GM19452 (cell line): ENCODE results near the gene NUAK2.

ENCODE experiments used
- ATAC-seq: cut with Tn5 transposase; IDR thresholded peaks from one replicate; pipeline ENCODE4 v1.9.1; 2021; ENCODE audit not compliant: unreplicated experiment

NUAK2 gene

DNA sequence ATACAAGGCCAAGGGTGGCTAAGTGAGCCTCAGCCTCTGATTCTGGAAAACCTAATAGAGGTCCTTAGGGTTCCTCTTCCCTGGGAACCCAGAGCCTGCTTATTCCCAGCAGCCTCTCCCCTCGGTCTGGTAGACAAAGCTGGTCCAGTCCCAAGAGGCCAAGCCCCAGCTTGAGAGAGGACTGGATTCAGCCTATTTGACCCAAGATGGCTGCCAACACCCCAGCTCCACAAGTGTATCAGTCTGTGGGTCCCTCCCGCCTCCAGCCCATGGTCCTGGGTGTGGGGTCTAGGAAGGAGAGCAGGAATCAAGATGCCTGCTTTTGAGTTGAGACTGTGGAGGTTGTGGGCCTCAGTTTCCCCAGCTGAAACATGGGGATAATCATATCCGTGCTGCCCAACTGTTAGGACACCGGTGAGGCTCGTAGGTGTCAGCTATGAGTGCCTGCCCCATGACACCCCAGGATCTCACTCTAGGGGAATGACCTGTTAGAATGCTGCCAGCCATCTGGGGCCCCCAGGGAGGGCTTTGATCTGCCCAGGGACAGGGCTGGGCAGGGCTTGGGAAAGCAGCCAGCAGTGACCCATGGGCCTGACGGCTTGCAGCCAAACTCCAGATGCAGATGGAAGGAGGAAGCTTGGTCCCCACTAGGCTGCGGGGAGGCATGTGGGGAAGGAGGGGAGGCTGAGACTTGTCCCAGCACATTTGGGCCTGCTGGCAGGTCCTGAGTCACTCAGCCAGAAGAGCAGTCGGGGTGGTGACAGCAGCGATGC, 45.4 kb downstream of the NUAK2 start:
- no peak for ATAC-seq

- ATAC-seq: no peak
These were observed 46.4 kb downstream of the NUAK2 start for GRCh38 chr1:205275133-205275532.

DNA sequence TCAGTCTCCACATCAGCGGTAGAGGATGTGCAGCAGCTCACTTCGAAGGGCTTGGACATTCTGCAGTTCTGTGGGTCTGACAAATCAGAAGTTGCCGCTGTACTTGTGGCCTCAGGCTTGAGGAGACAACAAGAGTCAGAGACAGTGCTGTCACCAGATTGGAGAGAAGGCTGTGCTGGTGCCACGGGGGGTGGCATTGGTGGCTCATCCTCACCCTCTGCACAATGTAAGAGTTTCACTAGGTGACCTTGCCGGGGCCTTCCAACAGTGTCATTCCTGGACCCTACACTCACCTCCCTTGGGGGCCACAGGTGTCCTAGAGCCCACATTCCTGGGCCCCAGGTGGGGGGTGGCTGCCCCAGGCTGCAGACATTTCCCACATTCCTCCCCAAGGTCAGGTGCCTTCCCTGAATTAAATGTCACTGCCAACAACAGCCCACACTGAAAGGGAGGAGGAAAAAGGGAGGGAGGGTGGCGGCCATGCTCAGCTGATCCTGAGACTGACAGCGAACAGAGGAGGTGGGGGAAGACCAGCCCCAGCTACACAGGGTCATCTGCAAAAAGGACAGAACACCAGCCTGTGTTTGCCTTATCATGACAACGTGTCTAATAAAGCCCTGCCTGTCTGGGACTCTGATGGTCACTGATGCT, 47.4 kb downstream of the NUAK2 start:
- no peak for ATAC-seq

GRCh38 chr1:205273551-205273982, 48.0 kb downstream of the NUAK2 start:
- no peak for ATAC-seq

- no peak for ATAC-seq
These were observed 49.0 kb downstream of the NUAK2 start for GRCh38 chr1:205272536-205272935.

DNA sequence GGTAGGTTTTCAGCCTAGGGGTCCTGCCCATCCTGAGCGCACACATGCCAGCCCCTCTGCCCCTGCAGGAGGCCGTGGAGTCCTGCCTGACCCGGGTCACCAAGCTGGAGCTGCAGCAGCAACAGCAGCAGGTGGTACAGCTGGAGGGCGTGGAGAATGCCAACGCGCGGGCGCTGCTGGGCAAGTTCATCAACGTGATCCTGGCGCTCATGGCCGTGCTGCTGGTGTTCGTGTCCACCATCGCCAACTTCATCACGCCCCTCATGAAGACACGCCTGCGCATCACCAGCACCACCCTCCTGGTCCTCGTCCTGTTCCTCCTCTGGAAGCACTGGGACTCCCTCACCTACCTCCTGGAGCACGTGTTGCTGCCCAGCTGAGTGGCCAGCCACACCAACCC, 49.8 kb downstream of the NUAK2 start:
- ATAC-seq: no peak

DNA sequence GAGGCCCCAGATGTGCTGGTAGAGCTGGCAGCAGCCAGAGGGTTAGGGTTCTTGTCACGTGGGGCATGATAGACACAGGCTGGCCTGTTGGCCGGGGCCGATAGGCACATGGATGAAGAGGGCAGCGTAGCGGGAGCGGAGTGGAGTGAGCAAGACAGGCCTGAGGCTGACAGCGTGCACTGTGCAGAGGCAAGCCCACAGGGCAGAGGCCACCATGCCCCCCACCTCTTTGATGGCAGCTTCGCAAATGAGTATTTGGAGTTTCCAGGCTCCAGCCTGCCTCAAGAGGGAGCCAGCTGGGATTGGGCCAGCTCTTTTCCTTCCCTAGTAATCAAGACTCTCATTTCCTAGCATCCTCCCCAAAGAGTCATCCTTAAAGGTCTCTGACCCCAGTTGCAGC, 50.3 kb downstream of the NUAK2 start:
- ATAC-seq: no peak

DNA sequence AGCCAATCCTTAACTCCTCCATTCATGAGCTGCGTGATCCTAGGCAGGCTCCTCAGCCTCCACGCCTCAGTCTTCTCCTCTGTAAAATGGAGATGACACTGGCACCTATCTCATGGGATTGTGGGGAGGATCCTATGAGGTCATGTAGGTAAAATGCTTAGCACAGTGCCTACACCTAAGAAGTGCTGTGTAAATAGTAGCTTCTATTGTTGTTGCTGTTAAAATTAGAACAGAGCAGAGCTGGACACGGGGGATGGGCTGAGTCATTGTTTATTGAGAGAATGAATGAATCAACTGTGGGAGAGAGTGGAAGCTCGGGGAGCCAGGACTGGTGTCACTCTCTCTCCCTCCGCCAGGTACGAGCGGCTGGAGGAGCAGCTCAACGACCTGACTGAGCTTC, 50.8 kb downstream of the NUAK2 start:
- ATAC-seq: no peak

DNA sequence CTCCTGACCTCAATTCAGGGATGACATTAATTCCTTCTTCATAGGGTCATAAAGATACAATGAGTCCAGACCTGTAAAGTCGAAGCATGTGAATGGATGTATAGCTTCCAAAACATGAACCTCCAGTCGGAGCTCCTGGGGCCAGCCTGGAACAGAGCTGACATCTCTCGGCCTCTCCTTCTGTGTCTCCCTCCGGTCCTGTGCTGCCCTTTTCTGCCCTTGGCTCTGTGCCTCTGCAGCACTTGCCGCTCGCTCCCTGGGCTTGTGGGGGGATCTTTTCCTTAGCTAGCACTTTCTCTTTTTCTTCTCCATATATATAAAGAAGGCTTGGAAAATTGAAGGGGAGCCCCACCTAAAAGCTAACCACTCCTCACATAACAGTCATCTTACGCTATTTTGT, 51.3 kb downstream of the NUAK2 start:
- ATAC-seq: no peak

GRCh38 chr1:205269711-205270110, 51.8 kb downstream of the NUAK2 start:
- no peak for ATAC-seq

DNA sequence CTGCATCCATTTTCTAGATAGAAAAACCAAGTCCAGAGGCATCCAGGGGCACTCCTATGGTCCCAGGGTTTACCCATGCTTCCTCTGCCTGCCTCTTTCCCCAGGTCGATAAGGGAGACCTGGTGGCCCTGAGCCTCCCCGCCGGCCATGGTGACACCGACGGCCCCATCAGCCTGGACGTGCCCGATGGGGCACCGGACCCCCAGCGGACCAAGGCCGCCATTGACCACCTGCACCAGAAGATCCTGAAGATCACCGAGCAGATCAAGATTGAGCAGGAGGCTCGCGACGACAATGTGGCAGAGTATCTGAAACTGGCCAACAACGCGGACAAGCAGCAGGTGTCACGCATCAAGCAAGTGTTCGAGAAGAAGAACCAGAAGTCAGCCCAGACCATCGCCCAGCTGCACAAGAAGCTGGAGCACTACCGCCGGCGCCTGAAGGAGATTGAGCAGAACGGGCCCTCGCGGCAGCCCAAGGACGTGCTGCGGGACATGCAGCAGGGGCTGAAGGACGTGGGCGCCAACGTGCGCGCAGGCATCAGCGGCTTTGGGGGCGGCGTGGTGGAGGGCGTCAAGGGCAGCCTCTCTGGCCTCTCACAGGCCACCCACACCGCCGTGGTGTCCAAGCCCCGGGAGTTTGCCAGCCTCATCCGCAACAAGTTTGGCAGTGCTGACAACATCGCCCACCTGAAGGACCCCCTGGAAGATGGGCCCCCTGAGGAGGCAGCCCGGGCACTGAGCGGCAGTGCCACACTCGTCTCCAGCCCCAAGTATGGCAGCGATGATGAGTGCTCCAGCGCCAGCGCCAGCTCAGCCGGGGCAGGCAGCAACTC, 52.5 kb downstream of the NUAK2 start:
- no peak for ATAC-seq

- ATAC-seq: no peak
These were observed 54.1 kb downstream of the NUAK2 start for GRCh38 chr1:205267306-205267902.

- ATAC-seq: no peak
These were observed 54.8 kb downstream of the NUAK2 start for GRCh38 chr1:205266611-205267305.

DNA sequence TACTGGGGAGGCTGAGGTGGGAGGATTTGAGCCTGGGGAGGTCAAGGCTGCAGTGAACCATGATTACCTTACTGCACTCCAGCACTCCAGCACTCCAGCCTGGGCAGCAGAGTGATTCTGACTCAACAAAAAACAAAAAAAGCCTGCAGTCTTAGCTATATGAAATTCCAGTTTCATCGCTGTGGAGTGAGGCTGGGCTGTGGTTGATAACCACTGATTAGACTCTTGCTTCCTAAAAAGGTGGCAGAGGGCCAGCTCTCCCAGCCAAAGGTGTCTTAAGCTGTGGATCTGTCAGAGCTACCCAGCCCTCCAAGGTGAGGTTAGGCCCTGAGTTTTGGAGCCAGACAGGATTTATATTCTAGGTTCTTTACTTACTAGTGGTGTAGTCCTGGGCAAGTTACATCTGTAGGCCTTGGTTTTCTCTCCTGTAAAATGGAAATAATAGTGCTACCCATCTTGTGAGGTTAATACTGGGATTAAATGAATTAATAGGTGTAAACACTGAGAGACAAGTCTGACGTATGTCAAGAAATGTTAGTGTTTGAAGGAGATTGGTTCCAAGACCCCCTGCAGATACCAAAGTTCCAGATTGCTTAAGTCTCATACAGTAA, 57.9 kb downstream of the NUAK2 start:
- ATAC-seq: no peak

GRCh38 chr1:205262731-205263171, 58.8 kb downstream of the NUAK2 start:
- no peak for ATAC-seq

DNA sequence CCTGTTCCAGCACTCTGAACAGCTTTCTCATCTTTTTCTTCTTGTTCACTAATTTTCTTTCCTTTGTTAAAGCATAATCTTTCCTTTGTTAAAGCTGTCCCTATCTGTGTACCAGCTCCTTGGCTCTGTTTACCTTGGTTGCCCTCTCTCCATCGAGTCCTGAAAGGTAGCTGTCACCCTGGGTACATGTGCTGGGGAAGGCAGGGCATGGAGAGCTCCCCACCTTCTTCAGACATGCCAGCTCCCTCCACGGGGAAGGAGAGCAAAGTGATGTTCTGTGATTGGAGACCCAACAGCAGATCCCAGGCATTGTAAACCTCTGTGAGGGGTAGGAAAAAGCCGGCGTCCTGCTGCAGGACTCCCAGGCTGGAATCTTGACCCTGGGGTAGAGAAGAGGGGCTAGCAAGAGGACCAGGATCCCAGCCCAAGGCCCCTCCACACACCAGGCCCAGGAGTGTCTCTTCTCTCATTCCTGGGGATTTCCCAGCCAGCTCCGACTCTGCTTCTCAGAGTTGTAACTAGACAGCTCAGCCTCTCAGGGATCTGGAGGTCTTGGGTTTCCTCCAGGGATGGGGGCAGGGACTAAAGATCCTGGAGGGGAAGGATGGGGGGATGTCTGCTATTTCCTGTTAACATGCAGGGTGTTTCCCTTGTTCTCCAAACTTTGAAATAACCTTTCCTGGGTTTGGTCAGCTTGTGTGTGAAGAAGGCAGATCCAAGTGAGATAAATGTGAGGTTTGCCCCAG, 59.4 kb downstream of the NUAK2 start:
- no peak for ATAC-seq

DNA sequence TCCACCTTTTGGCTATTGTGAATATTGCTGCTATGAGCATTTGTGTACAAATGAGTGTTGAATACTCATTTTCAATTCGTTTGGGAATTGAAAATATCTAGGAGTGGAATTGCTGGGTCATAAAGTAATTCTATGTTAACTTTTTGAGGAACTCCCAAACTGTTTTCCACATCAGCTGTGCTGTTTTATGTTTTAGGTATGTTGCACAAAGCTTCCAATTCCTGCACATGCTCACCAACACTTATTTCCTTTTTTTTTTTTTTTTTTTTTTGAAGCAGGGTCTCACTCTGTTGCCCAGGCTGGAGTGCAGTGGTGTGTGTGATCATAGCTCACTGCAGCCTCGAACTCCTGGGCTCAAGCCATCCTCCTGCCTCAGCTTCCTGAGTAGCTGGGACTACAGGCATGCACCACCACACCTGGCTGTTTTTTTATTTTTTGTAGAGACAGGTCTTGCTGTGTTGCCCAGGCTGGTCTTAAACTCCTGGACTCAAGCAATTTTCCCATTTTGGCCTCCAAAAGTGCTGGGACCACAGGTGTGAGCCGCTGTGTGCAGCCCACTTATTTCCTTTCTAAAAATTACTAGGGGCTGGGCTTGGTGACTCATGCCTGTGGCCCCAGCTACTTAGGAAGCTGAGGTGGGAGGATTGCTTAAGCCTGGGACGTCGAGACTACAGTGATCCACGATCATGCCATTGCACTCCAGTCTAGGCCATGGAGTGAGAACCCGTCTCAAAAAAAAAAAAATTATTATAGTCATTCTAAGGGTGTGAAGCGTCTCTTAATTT, 60.4 kb downstream of the NUAK2 start:
- no peak for ATAC-seq

DNA sequence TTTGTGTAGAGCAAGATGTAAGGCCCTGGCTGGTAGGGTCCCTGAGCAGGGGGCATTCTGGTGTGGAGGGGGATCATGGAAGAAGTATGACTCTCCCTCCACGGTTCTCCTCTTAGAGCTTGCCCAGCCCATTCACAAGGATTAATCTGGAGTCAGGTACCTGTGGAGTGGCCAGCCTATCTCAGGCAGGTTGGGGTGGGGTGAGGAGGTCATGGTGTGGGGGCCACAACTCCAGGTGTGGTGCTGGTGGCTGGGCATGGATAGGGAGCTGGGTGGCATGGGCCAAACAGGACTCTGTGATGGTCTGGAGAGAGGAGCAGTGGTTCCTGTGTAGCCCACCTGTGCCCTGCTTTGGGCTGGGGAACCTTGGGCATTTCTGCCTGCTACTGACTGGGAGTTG, 61.5 kb downstream of the NUAK2 start:
- ATAC-seq: no peak

DNA sequence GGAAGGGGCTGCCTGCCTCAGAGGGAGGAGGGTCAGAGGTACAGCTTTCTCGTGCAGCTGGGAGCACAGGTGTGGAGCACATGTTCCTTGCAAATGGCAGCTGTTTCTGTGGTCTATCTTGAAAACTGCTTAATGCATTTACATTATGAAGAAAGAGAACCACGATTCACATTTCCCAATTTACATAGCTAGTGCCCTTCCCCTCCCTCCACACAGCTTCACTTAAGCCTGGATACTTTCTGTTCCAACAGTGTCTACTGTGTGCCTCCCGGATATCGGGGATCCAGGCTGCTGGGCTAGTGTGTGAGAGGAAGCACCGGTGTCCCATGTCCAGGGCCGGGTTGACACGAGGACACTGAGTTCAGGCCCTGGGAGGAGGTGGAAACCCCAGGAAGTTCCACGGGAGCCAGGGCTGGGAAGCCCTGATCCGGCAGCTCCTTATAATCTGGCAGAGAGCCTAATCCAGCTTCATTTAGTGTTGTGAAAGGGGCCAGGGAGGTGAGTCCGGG, 62.2 kb downstream of the NUAK2 start:
- ATAC-seq: no peak
